Neural cell (in vitro differentiated cells): ENCODE measurements around the gene ALDH1L1. TPM values are rescaled to one million over a fixed set of nuclear protein-coding genes. Genes with fewer than 3 reads are reported as not detected.

Experiments used
- H2AFZ ChIP-seq: fragments of 200-600, 300-800 bp; sonication (generic), shearing (Covaris generic); 2 replicates; pipeline ENCODE4 v1.6.0; 2014; ENCODE audit warnings: low read depth, mild to moderate bottlenecking, antibody characterized with exemption, low read length, moderate library complexity
- H3F3A ChIP-seq: fragments of 200-600 bp; shearing (Covaris generic); 2 replicates; pipeline ENCODE4 v1.6.1; 2016; ENCODE audit warnings: mild to moderate bottlenecking, moderate library complexity, mixed read lengths, antibody characterized with exemption, low read length; ENCODE audit not compliant: insufficient read depth, poor library complexity, severe bottlenecking
- H3K27ac ChIP-seq: fragments of 200-600, 300-800 bp; sonication (generic), shearing (Covaris generic); 2 replicates; pipeline ENCODE4 v1.5.1; 2014; ENCODE audit warnings: mild to moderate bottlenecking, low read length, moderate library complexity
- H3K27me3 ChIP-seq: fragments of 300-800, 200-600 bp; sonication (generic), shearing (Covaris generic); 2 replicates; pipeline ENCODE4 v1.6.0; 2014; ENCODE audit warnings: mild to moderate bottlenecking, low read depth, low read length, moderate library complexity; ENCODE audit not compliant: insufficient read depth
- H3K36me3 ChIP-seq: fragments of 300-800, 200-600 bp; sonication (generic), shearing (Covaris generic); 2 replicates; pipeline ENCODE4 v1.5.1; 2014; ENCODE audit warnings: mild to moderate bottlenecking, antibody characterized with exemption, low read length, moderate library complexity; ENCODE audit not compliant: insufficient read depth
- H3K4me2 ChIP-seq: fragments of 300-800, 200-600 bp; sonication (generic), shearing (Covaris generic); 2 replicates; pipeline ENCODE4 v1.6.0; 2014; ENCODE audit warnings: mild to moderate bottlenecking, low read length
- H3K4me3 ChIP-seq: fragments of 300-800, 200-600 bp; sonication (generic), shearing (Covaris generic); 2 replicates; pipeline ENCODE4 v1.5.1; 2014; ENCODE audit warnings: mild to moderate bottlenecking, low read length, moderate library complexity
- H3K79me2 ChIP-seq: fragments of 200-600 bp; shearing (Covaris generic); replicated peaks from 2 replicates; pipeline ENCODE4 v1.6.0; 2014; ENCODE audit warnings: mild to moderate bottlenecking, low read length, moderate library complexity; ENCODE audit not compliant: insufficient read depth
- H3K9ac ChIP-seq: fragments of 300-800, 200-600 bp; sonication (generic), shearing (Covaris generic); 2 replicates; pipeline ENCODE4 v1.6.1; 2016; ENCODE audit warnings: mild to moderate bottlenecking, low read length, mixed read lengths
- H3K9me2 ChIP-seq: fragments of 200-600 bp; shearing (Covaris generic); 2 replicates; pipeline ENCODE4 v1.6.1; 2016; ENCODE audit warnings: mild to moderate bottlenecking, low read length, mixed read lengths; ENCODE audit not compliant: insufficient read depth
- H3K9me3 ChIP-seq: fragments of 200-600, 300-800 bp; sonication (generic), shearing (Covaris generic); 2 replicates; pipeline ENCODE4 v1.6.1; 2016; ENCODE audit warnings: mild to moderate bottlenecking, mixed run types, low read length, moderate library complexity, mixed read lengths
- H4K20me1 ChIP-seq: fragments of 200-600 bp; shearing (Covaris generic); 2 replicates; pipeline ENCODE4 v1.6.1; 2016; ENCODE audit warnings: mild to moderate bottlenecking, mixed run types; ENCODE audit not compliant: insufficient read depth
- CTCF ChIP-seq: fragments of 450-650 bp; IDR thresholded peaks from 2 replicates; pipeline ENCODE4 v1.5.1; 2014; ENCODE audit warnings: antibody characterized with exemption, mild to moderate bottlenecking, moderate library complexity; ENCODE audit not compliant: poor library complexity, severe bottlenecking
- EP300 ChIP-seq: fragments of 450-650 bp; conservative IDR thresholded peaks from 2 replicates; pipeline ENCODE4 v1.6.1; 2014; ENCODE audit warnings: antibody characterized with exemption, mild to moderate bottlenecking, moderate library complexity; ENCODE audit not compliant: poor library complexity, severe bottlenecking
- EZH2 ChIP-seq: fragments of 200-600, 300-800 bp; shearing (Covaris generic), sonication (generic); IDR thresholded peaks from 2 replicates; pipeline ENCODE4 v1.6.1; 2014; ENCODE audit warnings: antibody characterized with exemption, low read length, borderline replicate concordance, mild to moderate bottlenecking; ENCODE audit not compliant: insufficient read depth, poor library complexity, severe bottlenecking
- MXI1 ChIP-seq: fragments of 450-650 bp; conservative IDR thresholded peaks from 2 replicates; pipeline ENCODE4 v1.6.1; 2014; ENCODE audit warnings: antibody characterized with exemption, mild to moderate bottlenecking; ENCODE audit not compliant: poor library complexity, severe bottlenecking
- POLR2AphosphoS5 ChIP-seq: IDR thresholded peaks from 2 replicates; pipeline ENCODE4 v1.6.1; 2012
- RAD21 ChIP-seq: fragments of 450-650 bp; conservative IDR thresholded peaks from 2 replicates; pipeline ENCODE4 v1.6.1; 2014; ENCODE audit warnings: antibody characterized with exemption, mild to moderate bottlenecking, moderate library complexity
- REST ChIP-seq: IDR thresholded peaks from 2 replicates; pipeline ENCODE4 v1.6.1; 2012; ENCODE audit warnings: borderline replicate concordance
- SMC3 ChIP-seq: fragments of 450-650 bp; conservative IDR thresholded peaks from 2 replicates; pipeline ENCODE4 v1.6.1; 2014; ENCODE audit warnings: antibody characterized with exemption, mild to moderate bottlenecking, moderate library complexity; ENCODE audit not compliant: poor library complexity
- TAF1 ChIP-seq: IDR thresholded peaks from 2 replicates; pipeline ENCODE4 v1.6.1; 2012; ENCODE audit warnings: low read depth
- polyA plus RNA-seq: library from polyadenylated mRNA; depleted of rRNA; stranded (reverse); fragments of >200 nt; gene quantifications from 2 replicates; pipeline ENCODE4 v1.2.3, GENCODE V29; 2014

Gene ALDH1L1
- polyA plus RNA-seq, 1 donor from 2014 or later, result not detected

- no peak overlapping the region for H3K4me2 ChIP-seq
- no peak overlapping the region for H2AFZ ChIP-seq
- no peak overlapping the region for H3K9ac ChIP-seq
- H3K36me3 ChIP-seq, result no peaks in the 10 kb centered on the region
- no peaks in the 10 kb centered on the region for H3K9me2 ChIP-seq
- H4K20me1 ChIP-seq, result no peaks in the 10 kb centered on the region
- H3K27me3 ChIP-seq, result no peaks in the 10 kb centered on the region
- H3F3A ChIP-seq, result no peaks in the 10 kb centered on the region
- no peaks in the 10 kb centered on the region for H3K79me2 ChIP-seq
- H3K27ac ChIP-seq, result no peak overlapping the region
- H3K4me3 ChIP-seq, result no peak overlapping the region
- no peaks in the 10 kb centered on the region for H3K9me3 ChIP-seq
- TF ChIP-seq REST (no peak), CTCF (no peak), SMC3 (no peak), EP300 (no peak), TAF1 (no peak), EZH2 (no peak), MXI1 (no peak), POLR2AphosphoS5 (no peak), RAD21 (no peak)
Observed at GRCh38 chr3:126063358-126063965, 116.9 kb downstream of the ALDH1L1 start.

GRCh38 chr3:126061301-126062032, 118.9 kb downstream of the ALDH1L1 start:
- Histone ChIP-seq H3K79me2 (no peaks in the 10 kb centered on the region), H3K4me2 (no peak overlapping the region), H2AFZ (no peak overlapping the region), H3F3A (no peaks in the 10 kb centered on the region), H3K4me3 (no peak overlapping the region), H4K20me1 (no peaks in the 10 kb centered on the region), H3K9me3 (no peaks in the 10 kb centered on the region), H3K9me2 (no peaks in the 10 kb centered on the region), H3K9ac (no peak overlapping the region), H3K27ac (no peak overlapping the region), H3K36me3 (no peaks in the 10 kb centered on the region), H3K27me3 (no peaks in the 10 kb centered on the region)
- TF ChIP-seq TAF1 (no peak), REST (no peak), POLR2AphosphoS5 (no peak), EP300 (no peak), MXI1 (no peak), CTCF (no peak), EZH2 (no peak), SMC3 (no peak), RAD21 (no peak)
